Spleen (tissue), 11 donors: Measurements from ENCODE around the gene METTL8. TPM values are rescaled to one million over a fixed set of nuclear protein-coding genes. Genes with fewer than 3 reads are reported as not detected.

Experiments
- DNase-seq: peaks from one replicate; pipeline ENCODE4 v3.0.0-alpha.2; 2020
- H3K27ac ChIP-seq, 8 donors: fragments of 200-600 bp; sonication (generic) in 7 of 8; 1 replicate in 4 of 8; 2 replicates in 4 of 8; pipeline versions ENCODE4 v1.5.0 to v1.8.0; 2016 to 2021; ENCODE audit warnings: inconsistent platforms in 4 of 8, mild to moderate bottlenecking in 4 of 8, moderate library complexity in 1 of 8
- H3K27me3 ChIP-seq, 7 donors: fragments of 200-600 bp; sonication (generic) in 6 of 7; replicated peaks in 1 of 7; 1 replicate in 4 of 7; 2 replicates in 3 of 7; pipeline versions ENCODE4 v1.5.0 to v1.8.0; 2016 to 2021; ENCODE audit warnings: inconsistent platforms in 3 of 7, mild to moderate bottlenecking in 1 of 7
- H3K36me3 ChIP-seq, 6 donors: fragments of 200-600 bp; sonication (generic) in 5 of 6; 1 replicate in 4 of 6; 2 replicates in 2 of 6; pipeline versions ENCODE4 v1.5.0 to v1.8.0; 2016 to 2021; ENCODE audit warnings: inconsistent platforms in 2 of 6
- H3K4me1 ChIP-seq, 6 donors: fragments of 200-600 bp; sonication (generic) in 5 of 6; 1 replicate in 3 of 6; 2 replicates in 3 of 6; pipeline versions ENCODE4 v1.5.0 to v1.8.0; 2016 to 2021; ENCODE audit warnings: inconsistent platforms in 3 of 6
- H3K4me3 ChIP-seq, 8 donors: fragments of 200-600 bp; sonication (generic) in 7 of 8; 1 replicate in 4 of 8; 2 replicates in 4 of 8; pipeline versions ENCODE4 v1.5.0 to v1.8.0; 2016 to 2021; ENCODE audit warnings: inconsistent platforms in 4 of 8, mild to moderate bottlenecking in 4 of 8, moderate library complexity in 2 of 8
- H3K9me3 ChIP-seq, 8 donors: fragments of 200-600 bp; sonication (generic) in 7 of 8; 1 replicate in 4 of 8; 2 replicates in 4 of 8; pipeline versions ENCODE4 v1.5.0 to v1.8.0; 2016 to 2021; ENCODE audit warnings: inconsistent platforms in 4 of 8
- POLR2A ChIP-seq, 3 donors: fragments of 450-650 bp; IDR thresholded peaks; one replicate each; pipeline ENCODE4 v1.5.1; 2017; ENCODE audit warnings: antibody characterized with exemption in 3 of 3, mild to moderate bottlenecking in 1 of 3
- POLR2AphosphoS5 ChIP-seq, 3 donors: sonication (generic); formaldehyde crosslinking; IDR thresholded peaks; one replicate each; pipeline ENCODE4 v1.5.1; 2017; ENCODE audit warnings: antibody characterized with exemption in 3 of 3
- WGBS, 5 donors: extraction: QIAGEN DNeasy Blood & Tissue Kit in 3 of 5; methylation state at CpG; one replicate each; pipeline versions ENCODE4 v1.1.5 to v1.1.7; 2013 to 2018; 5-methylcytosine and 5-hydroxymethylcytosine counted together
- intact Hi-C: fragments of 100-400 bp; cut with DNase I; formaldehyde crosslinking; loops from one replicate; pipeline ENCODE4 v1.15.0; 2023; ENCODE audit warnings: low total_unique reads
- polyA plus RNA-seq, 3 donors: library from polyadenylated mRNA; stranded (reverse); fragments of 200-250 nt; gene quantifications; one replicate each; pipeline ENCODE4 v1.2.1, GENCODE V29; 2013
- total RNA-seq, 7 donors: library from RNA; depleted of rRNA in 3 of 7; stranded (reverse); fragments of >200 nt in 3 of 7; fragmentation: NEBNext Ultra II Directional in 4 of 7; extraction: Animal tissue kit (Norgen Biotek cat#: 25700) in 4 of 7; gene quantifications; one replicate each; pipeline versions ENCODE4 v1.1.0 to v1.2.1, GENCODE V29; 2016 to 2021
- TF ChIP-seq, protein P1 (sequence below), 11 experiments: fragments of 200-600 bp in 7 of 11; fragments of 450-650 bp in 4 of 11; sonication (generic) in 4 of 11; IDR thresholded peaks in 8 of 11; conservative IDR thresholded peaks in 3 of 11; 1 replicate in 7 of 11; 2 replicates in 4 of 11; pipeline versions ENCODE4 v1.4.0 to v1.8.0; 2016 to 2021; ENCODE audit warnings: antibody characterized with exemption in 11 of 11, inconsistent platforms in 4 of 11, mild to moderate bottlenecking in 1 of 11
- donor health status: healthy with polysubstance abuse.
- donor health status: DM: no; HTN: no; CAD: no; lungs with moderate emphysema.
- donor health status: DM: no; HTN: no; CAD: no.
- donor health status: Bipolar disorder and iron deficiency.
- donor health status: healthy.
- donor health status: DM: no; HTN: no; CAD: no.
- donor health status: DM: yes; HTN: yes; CAD: no.

Gene METTL8
- total and polyA plus RNA-seq, 10 donors: 15.4 to 48.7 (median 24.7) TPM

GRCh38 chr2:171341394-171342066 is 92.3 kb downstream of the METTL8 start:
- no peaks in the 10 kb centered on the region for H3K27me3 ChIP-seq
- peaks cover 6 to 53% (median 27%) of the 10 kb centered on the region in 6 donors for H3K4me1 ChIP-seq
- DNase-seq: no peak
- TF ChIP-seq POLR2AphosphoS5 (IDR thresholded peaks at IDR 0.05) (no peak), POLR2A (IDR thresholded peaks at IDR 0.05) (no peak)
- TF ChIP-seq, protein P1, sequence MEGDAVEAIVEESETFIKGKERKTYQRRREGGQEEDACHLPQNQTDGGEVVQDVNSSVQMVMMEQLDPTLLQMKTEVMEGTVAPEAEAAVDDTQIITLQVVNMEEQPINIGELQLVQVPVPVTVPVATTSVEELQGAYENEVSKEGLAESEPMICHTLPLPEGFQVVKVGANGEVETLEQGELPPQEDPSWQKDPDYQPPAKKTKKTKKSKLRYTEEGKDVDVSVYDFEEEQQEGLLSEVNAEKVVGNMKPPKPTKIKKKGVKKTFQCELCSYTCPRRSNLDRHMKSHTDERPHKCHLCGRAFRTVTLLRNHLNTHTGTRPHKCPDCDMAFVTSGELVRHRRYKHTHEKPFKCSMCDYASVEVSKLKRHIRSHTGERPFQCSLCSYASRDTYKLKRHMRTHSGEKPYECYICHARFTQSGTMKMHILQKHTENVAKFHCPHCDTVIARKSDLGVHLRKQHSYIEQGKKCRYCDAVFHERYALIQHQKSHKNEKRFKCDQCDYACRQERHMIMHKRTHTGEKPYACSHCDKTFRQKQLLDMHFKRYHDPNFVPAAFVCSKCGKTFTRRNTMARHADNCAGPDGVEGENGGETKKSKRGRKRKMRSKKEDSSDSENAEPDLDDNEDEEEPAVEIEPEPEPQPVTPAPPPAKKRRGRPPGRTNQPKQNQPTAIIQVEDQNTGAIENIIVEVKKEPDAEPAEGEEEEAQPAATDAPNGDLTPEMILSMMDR (IDR thresholded peaks at IDR 0.05 in 8 of 11, conservative IDR thresholded peaks at IDR 0.05 in 3 of 11): no peak
- intact Hi-C loops: no loop called here
- H3K9me3 ChIP-seq: no peaks in the 10 kb centered on the region
- H3K36me3 ChIP-seq: no peaks in the 10 kb centered on the region
- no peak overlapping the region for H3K4me3 ChIP-seq
- WGBS, 5 donors: 78 to 85% (median 81%) methylated on average over 7 of the region's 7 CpGs
- peak overlapping the region in 7 of 8 donors; percentile 7 to 78 (median 58) for H3K27ac ChIP-seq

DNA sequence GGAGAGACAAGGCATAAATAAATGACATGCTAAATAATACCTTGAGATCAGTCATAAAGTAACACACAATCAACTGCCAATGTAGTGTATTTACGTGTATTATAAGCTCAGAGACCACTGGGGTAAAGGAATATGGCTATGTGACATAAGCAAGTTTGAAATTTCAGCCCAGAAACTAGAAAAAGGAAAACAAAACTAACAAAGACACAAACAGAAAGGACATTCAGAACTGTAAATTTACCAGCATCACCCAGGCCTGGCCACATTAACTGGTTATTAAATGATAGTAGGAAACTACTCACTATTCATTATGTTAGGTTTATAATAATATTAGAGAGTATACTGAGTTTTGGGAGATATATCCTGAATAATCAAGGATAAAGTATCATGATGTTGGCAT is 98.8 kb downstream of the METTL8 start:
- TF ChIP-seq, protein P1 (IDR thresholded peaks at IDR 0.05 in 8 of 11, conservative IDR thresholded peaks at IDR 0.05 in 3 of 11): no peak
- TF ChIP-seq POLR2AphosphoS5 (IDR thresholded peaks at IDR 0.05) (no peak), POLR2A (IDR thresholded peaks at IDR 0.05) (no peak)
- Histone ChIP-seq H3K9me3 (no peaks in the 10 kb centered on the region), H3K4me1 (peaks cover 4 to 38% (median 14%) of the 10 kb centered on the region in 6 donors), H3K36me3 (no peaks in the 10 kb centered on the region), H3K27ac (peak overlapping the region in 1 of 8 donors; percentile 29), H3K4me3 (no peak overlapping the region), H3K27me3 (no peaks in the 10 kb centered on the region)
- intact Hi-C loops: no loop called here
- 86 to 96% (median 92%) methylated on average over 1 of the region's 1 CpG for WGBS, 5 donors
- no peak for DNase-seq

GRCh38 chr2:171334171-171334570 is 99.6 kb downstream of the METTL8 start:
- no peaks in the 10 kb centered on the region for H3K9me3 ChIP-seq
- no peak overlapping the region for H3K27ac ChIP-seq
- no peaks in the 10 kb centered on the region for H3K36me3 ChIP-seq
- DNase-seq: no peak
- TF ChIP-seq POLR2A (IDR thresholded peaks at IDR 0.05): no peak
- TF ChIP-seq, protein P1 (IDR thresholded peaks at IDR 0.05 in 8 of 11, conservative IDR thresholded peaks at IDR 0.05 in 3 of 11): no peak
- no peak for TF ChIP-seq POLR2AphosphoS5 (IDR thresholded peaks at IDR 0.05)
- intact Hi-C loops: no loop called here
- no peak overlapping the region for H3K4me3 ChIP-seq
- H3K4me1 ChIP-seq: peaks cover 4 to 44% (median 16%) of the 10 kb centered on the region in 6 donors
- no peaks in the 10 kb centered on the region for H3K27me3 ChIP-seq
- WGBS, 5 donors: 79 to 95% (median 90%) methylated on average over 2 of the region's 2 CpGs

GRCh38 chr2:171330155-171330956 is 103.4 kb downstream of the METTL8 start:
- DNase-seq: no peak
- H3K36me3 ChIP-seq: no peaks in the 10 kb centered on the region
- no peaks in the 10 kb centered on the region for H3K27me3 ChIP-seq
- intact Hi-C loops: no loop called here
- H3K4me1 ChIP-seq: peaks cover 0 to 49% (median 26%) of the 10 kb centered on the region in 6 donors
- H3K4me3 ChIP-seq: no peak overlapping the region
- WGBS, 5 donors: 59 to 71% (median 67%) methylated on average over 5 of the region's 5 CpGs
- TF ChIP-seq, protein P1 (IDR thresholded peaks at IDR 0.05 in 8 of 11, conservative IDR thresholded peaks at IDR 0.05 in 3 of 11): no peak
- TF ChIP-seq POLR2AphosphoS5 (IDR thresholded peaks at IDR 0.05) (no peak), POLR2A (IDR thresholded peaks at IDR 0.05) (no peak)
- H3K27ac ChIP-seq: peak overlapping the region in 7 of 8 donors; percentile 2 to 75 (median 63)
- H3K9me3 ChIP-seq: no peaks in the 10 kb centered on the region
